HEK293 (cell line): ENCODE data around the gene OPN1LW.

Source experiments
- CTCF ChIA-PET: fragments of 350-600 bp; formaldehyde crosslinking; extraction: SDS; loops from one replicate; lab custom pipeline; 2021; ENCODE audit warnings: antibody characterized with exemption; lab: Yijun Ruan, JAX
- POLR2A ChIA-PET: fragments of 300-600 bp; formaldehyde crosslinking; extraction: SDS; loops from one replicate; lab custom pipeline; 2020; ENCODE audit warnings: antibody characterized with exemption, inconsistent platforms; lab: Yijun Ruan, JAX
- H3K27ac ChIP-seq: fragments of 200-500 bp; sonication (Bioruptor generic); 2 replicates; pipeline ENCODE4 v1.5.1; 2014; ENCODE audit warnings: low read depth, low read length, control low read depth, inconsistent platforms; ENCODE audit errors: extremely low read depth
- H3K36me3 ChIP-seq, 2 experiments: fragments of 200-500 bp in 1 of 2; sonication (Bioruptor generic) in 1 of 2; 1 replicate in 1 of 2; 2 replicates in 1 of 2; pipeline ENCODE4 v1.5.1; 2014 to 2017; ENCODE audit warnings: inconsistent platforms in 2 of 2, low read length in 2 of 2; ENCODE audit not compliant: control insufficient read depth in 2 of 2, insufficient read depth in 1 of 2
- H3K4me1 ChIP-seq: fragments of 200-500 bp; sonication (Bioruptor generic); 2 replicates; pipeline ENCODE4 v1.5.1; 2014; ENCODE audit warnings: mild to moderate bottlenecking, low read length, inconsistent platforms; ENCODE audit not compliant: control insufficient read depth, insufficient read depth
- H3K4me3 ChIP-seq: 2 replicates; pipeline ENCODE4 v1.5.1; 2011; ENCODE audit warnings: low read depth, mild to moderate bottlenecking, control low read depth, low read length, moderate library complexity
- H3K9me3 ChIP-seq: fragments of 200-500 bp; sonication (Bioruptor generic); 2 replicates; pipeline ENCODE4 v1.5.1; 2014; ENCODE audit warnings: low read depth, low read length, inconsistent platforms; ENCODE audit not compliant: control insufficient read depth, insufficient read depth
- EGR2 ChIP-seq: fragments of 450-650 bp; formaldehyde crosslinking; IDR thresholded peaks from 2 replicates; pipeline ENCODE4 v1.5.1; 2016; ENCODE audit warnings: low read depth, missing biosample characterization, missing genetic modification characterization
- GLIS2 ChIP-seq: fragments of 450-650 bp; formaldehyde crosslinking; IDR thresholded peaks from 2 replicates; pipeline ENCODE4 v1.5.1; 2016; ENCODE audit warnings: missing biosample characterization, missing genetic modification characterization
- KLF9 ChIP-seq: fragments of 450-650 bp; formaldehyde crosslinking; IDR thresholded peaks from 2 replicates; pipeline ENCODE4 v1.5.1; 2016; ENCODE audit warnings: missing biosample characterization, missing genetic modification characterization, low read depth
- PATZ1 ChIP-seq: fragments of 450-650 bp; formaldehyde crosslinking; IDR thresholded peaks from 2 replicates; pipeline ENCODE4 v1.5.1; 2016; ENCODE audit warnings: missing biosample characterization, missing genetic modification characterization
- PRDM10 ChIP-seq: fragments of 450-650 bp; formaldehyde crosslinking; IDR thresholded peaks from 2 replicates; pipeline ENCODE4 v1.5.1; 2016; ENCODE audit warnings: missing biosample characterization, missing genetic modification characterization
- REPIN1 ChIP-seq: fragments of 450-650 bp; formaldehyde crosslinking; IDR thresholded peaks from 2 replicates; pipeline ENCODE4 v1.5.1; 2017; ENCODE audit warnings: missing biosample characterization, missing genetic modification characterization, low read depth
- SCRT2 ChIP-seq: fragments of 450-650 bp; formaldehyde crosslinking; IDR thresholded peaks from 2 replicates; pipeline ENCODE4 v1.5.1; 2016; ENCODE audit warnings: missing biosample characterization, missing genetic modification characterization
- SP2 ChIP-seq: fragments of 450-650 bp; formaldehyde crosslinking; IDR thresholded peaks from 2 replicates; pipeline ENCODE4 v1.5.1; 2016; ENCODE audit warnings: missing biosample characterization, missing genetic modification characterization
- SP3 ChIP-seq: fragments of 450-650 bp; formaldehyde crosslinking; IDR thresholded peaks from 2 replicates; pipeline ENCODE4 v1.5.1; 2016; ENCODE audit warnings: missing biosample characterization, missing genetic modification characterization
- SP7 ChIP-seq: fragments of 450-650 bp; formaldehyde crosslinking; IDR thresholded peaks from 2 replicates; pipeline ENCODE4 v1.5.1; 2016; ENCODE audit warnings: missing biosample characterization, missing genetic modification characterization
- YY1 ChIP-seq: fragments of 450-650 bp; formaldehyde crosslinking; IDR thresholded peaks from 2 replicates; pipeline ENCODE4 v1.5.1; 2018; ENCODE audit warnings: missing biosample characterization, missing genetic modification characterization
- ZBTB11 ChIP-seq: fragments of 450-650 bp; formaldehyde crosslinking; conservative IDR thresholded peaks from 2 replicates; pipeline ENCODE4 v1.5.1; 2016; ENCODE audit warnings: low read depth, missing biosample characterization, missing genetic modification characterization
- ZBTB20 ChIP-seq: fragments of 450-650 bp; formaldehyde crosslinking; IDR thresholded peaks from 2 replicates; pipeline ENCODE4 v1.5.1; 2016; ENCODE audit warnings: missing biosample characterization, missing genetic modification characterization
- ZBTB21 ChIP-seq: fragments of 450-650 bp; formaldehyde crosslinking; IDR thresholded peaks from 2 replicates; pipeline ENCODE4 v1.5.1; 2017; ENCODE audit warnings: missing biosample characterization, missing genetic modification characterization
- ZBTB26 ChIP-seq: fragments of 450-650 bp; formaldehyde crosslinking; optimal IDR thresholded peaks from 2 replicates; pipeline ENCODE3; 2016; ENCODE audit warnings: missing biosample characterization, mild to moderate bottlenecking, missing genetic modification characterization
- ZBTB48 ChIP-seq: fragments of 450-650 bp; formaldehyde crosslinking; IDR thresholded peaks from 2 replicates; pipeline ENCODE4 v1.5.1; 2016; ENCODE audit warnings: missing biosample characterization, missing genetic modification characterization
- ZBTB7A ChIP-seq: fragments of 450-650 bp; formaldehyde crosslinking; IDR thresholded peaks from 2 replicates; pipeline ENCODE4 v1.5.1; 2016; ENCODE audit warnings: low read depth, missing biosample characterization, missing genetic modification characterization
- ZBTB8A ChIP-seq: fragments of 450-650 bp; formaldehyde crosslinking; IDR thresholded peaks from 2 replicates; pipeline ENCODE4 v1.5.1; 2016; ENCODE audit warnings: missing biosample characterization, missing genetic modification characterization
- ZFHX2 ChIP-seq: fragments of 450-650 bp; formaldehyde crosslinking; conservative IDR thresholded peaks from 2 replicates; pipeline ENCODE4 v1.5.1; 2016; ENCODE audit warnings: missing biosample characterization, missing genetic modification characterization
- ZNF239 ChIP-seq: fragments of 450-650 bp; formaldehyde crosslinking; IDR thresholded peaks from 2 replicates; pipeline ENCODE4 v1.5.1; 2016; ENCODE audit warnings: missing biosample characterization, missing genetic modification characterization
- ZNF24 ChIP-seq: fragments of 450-650 bp; formaldehyde crosslinking; IDR thresholded peaks from 2 replicates; pipeline ENCODE4 v1.5.1; 2016; ENCODE audit warnings: missing biosample characterization, missing genetic modification characterization
- ZNF311 ChIP-seq: fragments of 450-650 bp; formaldehyde crosslinking; IDR thresholded peaks from 2 replicates; pipeline ENCODE4 v1.5.1; 2017; ENCODE audit warnings: missing biosample characterization, missing genetic modification characterization, borderline replicate concordance
- ZNF335 ChIP-seq: fragments of 450-650 bp; formaldehyde crosslinking; conservative IDR thresholded peaks from 2 replicates; pipeline ENCODE4 v1.5.1; 2016; ENCODE audit warnings: missing biosample characterization, missing genetic modification characterization
- ZNF404 ChIP-seq: fragments of 450-650 bp; formaldehyde crosslinking; IDR thresholded peaks from 2 replicates; pipeline ENCODE4 v1.5.1; 2017; ENCODE audit warnings: missing biosample characterization, missing genetic modification characterization
- ZNF433 ChIP-seq: fragments of 450-650 bp; formaldehyde crosslinking; IDR thresholded peaks from 2 replicates; pipeline ENCODE4 v1.5.1; 2016; ENCODE audit warnings: missing biosample characterization, missing genetic modification characterization, low read depth
- ZNF660 ChIP-seq: fragments of 450-650 bp; IDR thresholded peaks from 2 replicates; pipeline ENCODE4 v1.5.1; 2018; ENCODE audit warnings: missing biosample characterization, mild to moderate bottlenecking, missing genetic modification characterization
- ZXDB ChIP-seq: fragments of 450-650 bp; formaldehyde crosslinking; IDR thresholded peaks from 2 replicates; pipeline ENCODE4 v1.5.1; 2016; ENCODE audit warnings: missing biosample characterization, missing genetic modification characterization

The OPN1LW gene

GRCh38 chrX:154097589-154098541 is 46.2 kb upstream of the OPN1LW start, which contains the start of gene MECP2:
TSS of gene MECP2 (minus strand) at chrX:154097717.
- H3K4me3 ChIP-seq, result peak within 1 kb of the TSS; percentile 61
- H3K27ac ChIP-seq, result peak within 1 kb of the TSS; percentile 63; the same call in 1 of the 2 replicates
- CTCF ChIA-PET, result no interaction called here
- peaks cover 10% of the 10 kb centered on the region for H3K4me1 ChIP-seq
- no peaks in the 10 kb centered on the region for H3K9me3 ChIP-seq
- no peaks in the 10 kb centered on the region for H3K36me3 ChIP-seq
- POLR2A ChIA-PET, result interaction anchor here (0.7 to 1.0 kb wide), 3 partner anchors 13 to 127 kb away, joined by 3 to 5 read pairs (median 3); partner anchors contain the start of gene HCFC1
- TF ChIP-seq GLIS2 (tag by site-specific recombination), result 0 out of 2 replicates have a peak, but pooled peaks have one; percentile 21
- TF ChIP-seq ZNF404 (tag by site-specific recombination), result no peak
- TF ChIP-seq SP3 (tag by site-specific recombination), result peak; percentile 90
- TF ChIP-seq SP2 (tag by site-specific recombination), result peak; percentile 92
- peak; percentile 71 for TF ChIP-seq ZFHX2
- peak; percentile 80 for TF ChIP-seq ZBTB11 (tag by site-specific recombination)
- TF ChIP-seq PATZ1 (tag by site-specific recombination), result peak; percentile 60
- peak; percentile 55; the same call in 1 of the 2 replicates for TF ChIP-seq KLF9 (tag by site-specific recombination)
- 0 out of 2 replicates have a peak, but pooled peaks have one; percentile 14 for TF ChIP-seq SCRT2
- TF ChIP-seq ZNF239, result no peak
- TF ChIP-seq EGR2 (tag by site-specific recombination), result peak; percentile 30; the same call in 1 of the 2 replicates
- TF ChIP-seq YY1 (tag by site-specific recombination), result no peak
- TF ChIP-seq REPIN1, result no peak
- TF ChIP-seq ZBTB8A (tag by site-specific recombination), result peak; percentile 85
- TF ChIP-seq ZBTB7A, result no peak
- no peak for TF ChIP-seq ZNF660 (tag by site-specific recombination)
- TF ChIP-seq ZXDB (tag by site-specific recombination), result 0 out of 2 replicates have a peak, but pooled peaks have one; percentile 51
- no peak for TF ChIP-seq ZNF433 (tag by site-specific recombination)
- TF ChIP-seq ZBTB26 (tag by site-specific recombination), result peak; percentile 26
- peak; percentile 69 for TF ChIP-seq ZBTB48 (tag by site-specific recombination)
- TF ChIP-seq ZNF24 (tag by site-specific recombination), result no peak
- no peak for TF ChIP-seq ZNF311
- TF ChIP-seq ZBTB20 (tag by site-specific recombination), result peak; percentile 33; the same call in 1 of the 2 replicates
- peak; percentile 28; the same call in 1 of the 2 replicates for TF ChIP-seq SP7
- no peak for TF ChIP-seq PRDM10 (tag by site-specific recombination)
- TF ChIP-seq ZNF335 (tag by site-specific recombination), result peak; percentile 95
- no peak for TF ChIP-seq ZBTB21 (tag by site-specific recombination)
